HepG2 (cell line): ENCODE measurements around the gene NEK11. TPM values are rescaled to one million over a fixed set of nuclear protein-coding genes. Genes with fewer than 3 reads are reported as not detected.
A peak's percentile ranks its signal among the peaks of the same experiment; 100 is the strongest.

Experiments
- HIVEP1 ChIP-seq: sonication (generic); formaldehyde crosslinking; IDR thresholded peaks from 2 replicates; pipeline ENCODE4 v1.4.0; 2020; ENCODE audit warnings: mild to moderate bottlenecking, missing genetic modification reagents
- HMG20A ChIP-seq: IDR thresholded peaks from 2 replicates; pipeline ENCODE4 v1.6.1; 2016; ENCODE audit warnings: borderline replicate concordance
- KDM3A ChIP-seq: IDR thresholded peaks from 2 replicates; pipeline ENCODE4 v1.6.1; 2018; ENCODE audit warnings: low read depth, missing compliant biosample characterization
- MED13 ChIP-seq: sonication (generic); formaldehyde crosslinking; IDR thresholded peaks from 2 replicates; pipeline ENCODE4 v1.5.0; 2020; ENCODE audit warnings: missing genetic modification reagents
- MLLT10 ChIP-seq: sonication (generic); formaldehyde crosslinking; IDR thresholded peaks from 2 replicates; pipeline ENCODE4 v1.4.0; 2020; ENCODE audit warnings: missing genetic modification reagents
- NFE2 ChIP-seq: sonication (generic); formaldehyde crosslinking; IDR thresholded peaks from 2 replicates; pipeline ENCODE4 v1.4.0; 2020; ENCODE audit warnings: missing genetic modification reagents
- NR3C1 ChIP-seq: sonication (generic); formaldehyde crosslinking; IDR thresholded peaks from 2 replicates; pipeline ENCODE4 v1.4.0; 2020; ENCODE audit warnings: missing genetic modification reagents
- PAF1 ChIP-seq: IDR thresholded peaks from 2 replicates; pipeline ENCODE4 v1.6.1; 2016; ENCODE audit warnings: missing genetic modification reagents, missing compliant biosample characterization
- RNF2 ChIP-seq: fragments of 450-650 bp; conservative IDR thresholded peaks from 2 replicates; pipeline ENCODE4 v1.6.1; 2016; ENCODE audit warnings: low read depth
- THAP11 ChIP-seq: IDR thresholded peaks from 2 replicates; pipeline ENCODE4 v1.6.1; 2016; ENCODE audit warnings: missing biosample characterization, missing genetic modification reagents
- ZBTB42 ChIP-seq: sonication (generic); formaldehyde crosslinking; IDR thresholded peaks from 2 replicates; pipeline ENCODE4 v1.5.0; 2020; ENCODE audit warnings: mild to moderate bottlenecking, missing genetic modification reagents
- ZFAT ChIP-seq: sonication (generic); formaldehyde crosslinking; conservative IDR thresholded peaks from 2 replicates; pipeline ENCODE4 v1.8.1; 2023; ENCODE audit warnings: missing genetic modification reagents, inconsistent platforms
- ZNF7 ChIP-seq: IDR thresholded peaks from 2 replicates; pipeline ENCODE4 v1.6.1; 2016; ENCODE audit warnings: missing biosample characterization, missing genetic modification reagents
- ZNF790 ChIP-seq: sonication (generic); formaldehyde crosslinking; IDR thresholded peaks from 2 replicates; pipeline ENCODE4 v1.8.0; 2022; ENCODE audit warnings: missing genetic modification reagents, mild to moderate bottlenecking, borderline replicate concordance
- ZSCAN21 ChIP-seq: sonication (generic); formaldehyde crosslinking; IDR thresholded peaks from 2 replicates; pipeline ENCODE4 v1.8.0; 2022; ENCODE audit warnings: mild to moderate bottlenecking, missing genetic modification reagents, moderate library complexity, borderline replicate concordance
- polyA plus RNA-seq, 8 experiments: library from polyadenylated mRNA; depleted of rRNA in 3 of 8; stranded (reverse) in 7 of 8; unstranded in 1 of 8; fragments of >200 nt; fragmentation: Illumina TruSeq in 4 of 8; extraction: Trizol in 4 of 8; gene quantifications; 2 replicates each; pipeline versions ENCODE4 v1.2.1 to v1.2.3, GENCODE V29; 2011 to 2016; ENCODE audit warnings: low read depth in 4 of 8, missing spikeins in 1 of 8, mixed read lengths in 1 of 8; ENCODE audit not compliant: insufficient read depth in 1 of 8
- total RNA-seq, 5 experiments: library from RNA; depleted of rRNA; stranded (reverse); fragments of >200 nt; fragmentation: Illumina TruSeq; extraction: Trizol; gene quantifications; 2 replicates each; pipeline ENCODE4 v1.2.3, GENCODE V29; 2016; ENCODE audit warnings: low read depth in 1 of 5
- TF ChIP-seq, protein P1 (sequence below): sonication (generic); formaldehyde crosslinking; IDR thresholded peaks from 2 replicates; pipeline ENCODE4 v1.4.0; 2020; ENCODE audit warnings: missing genetic modification reagents
- TF ChIP-seq, protein P2 (sequence below): sonication (generic); formaldehyde crosslinking; IDR thresholded peaks from 2 replicates; pipeline ENCODE4 v1.4.0; 2020; ENCODE audit warnings: missing genetic modification reagents, mild to moderate bottlenecking, borderline replicate concordance
- TF ChIP-seq, protein P3 (sequence below): sonication (generic); formaldehyde crosslinking; IDR thresholded peaks from 2 replicates; pipeline ENCODE4 v1.4.0; 2020; ENCODE audit warnings: missing genetic modification reagents

NEK11 gene
- total and polyA plus RNA-seq, 2 of the 13 experiments (the other 11 are each of a cell fraction or from before 2014, with no cell fraction given): 0.95 to 2.2 TPM

DNA sequence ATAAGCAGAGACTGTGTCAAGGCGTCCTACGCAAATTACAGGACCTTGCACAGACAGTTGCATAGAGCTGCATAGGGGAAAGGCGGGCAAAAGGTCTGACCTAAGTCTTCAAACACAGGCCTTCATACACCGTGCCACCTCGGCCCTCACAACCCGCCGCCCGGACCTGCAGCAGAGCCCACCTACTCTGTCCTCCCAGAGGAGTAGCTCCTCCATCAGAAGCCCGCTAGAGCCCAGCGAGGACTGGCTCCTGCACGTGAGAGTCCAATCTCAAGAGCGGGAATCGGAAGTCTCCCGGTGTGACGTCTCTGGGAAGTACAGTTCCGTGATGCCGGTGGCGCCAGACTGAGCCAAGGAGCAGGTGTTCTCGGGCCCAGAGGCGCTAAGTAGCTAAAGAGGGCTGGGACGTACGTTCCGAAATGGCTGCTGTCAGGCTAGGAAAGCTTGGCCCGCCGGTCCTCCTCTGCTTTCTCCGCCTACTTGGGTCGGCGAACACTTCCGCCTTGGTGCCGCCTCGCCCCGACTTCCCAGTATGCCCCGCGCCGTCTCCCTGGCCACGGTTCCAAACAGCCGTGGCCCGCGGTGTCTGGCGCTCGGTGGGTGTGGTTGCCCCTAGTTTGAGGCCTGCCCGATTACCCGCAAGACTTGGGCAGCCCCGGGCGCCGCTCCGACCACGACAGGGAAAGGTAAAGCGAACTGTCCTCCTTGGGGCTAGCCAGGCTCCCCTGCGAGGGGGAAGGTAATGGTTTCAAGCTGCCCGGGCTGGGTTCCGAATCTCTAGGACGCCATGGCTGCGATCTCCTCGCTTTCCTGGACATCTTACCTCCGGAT lies at the start of gene NEK11, which contains the start of gene ASTE1 (continued):
- TF ChIP-seq RNF2 (peak; percentile 90), MED13 (no peak), HIVEP1 (peak; percentile 51; the same call in 1 of the 2 replicates), HMG20A (CRISPR knock-in tag) (no peak), THAP11 (CRISPR knock-in tag) (peak; percentile 83), ZNF790 (CRISPR knock-in tag) (no peak), KDM3A (CRISPR knock-in tag) (0 out of 2 replicates have a peak, but pooled peaks have one; percentile 38), ZNF7 (CRISPR knock-in tag) (no peak), PAF1 (no peak), NR3C1 (no peak), ZFAT (CRISPR knock-in tag) (no peak), ZSCAN21 (peak; percentile 79), ZBTB42 (no peak), NFE2 (CRISPR knock-in tag) (no peak), MLLT10 (CRISPR knock-in tag) (no peak)
- TF ChIP-seq, protein P1, sequence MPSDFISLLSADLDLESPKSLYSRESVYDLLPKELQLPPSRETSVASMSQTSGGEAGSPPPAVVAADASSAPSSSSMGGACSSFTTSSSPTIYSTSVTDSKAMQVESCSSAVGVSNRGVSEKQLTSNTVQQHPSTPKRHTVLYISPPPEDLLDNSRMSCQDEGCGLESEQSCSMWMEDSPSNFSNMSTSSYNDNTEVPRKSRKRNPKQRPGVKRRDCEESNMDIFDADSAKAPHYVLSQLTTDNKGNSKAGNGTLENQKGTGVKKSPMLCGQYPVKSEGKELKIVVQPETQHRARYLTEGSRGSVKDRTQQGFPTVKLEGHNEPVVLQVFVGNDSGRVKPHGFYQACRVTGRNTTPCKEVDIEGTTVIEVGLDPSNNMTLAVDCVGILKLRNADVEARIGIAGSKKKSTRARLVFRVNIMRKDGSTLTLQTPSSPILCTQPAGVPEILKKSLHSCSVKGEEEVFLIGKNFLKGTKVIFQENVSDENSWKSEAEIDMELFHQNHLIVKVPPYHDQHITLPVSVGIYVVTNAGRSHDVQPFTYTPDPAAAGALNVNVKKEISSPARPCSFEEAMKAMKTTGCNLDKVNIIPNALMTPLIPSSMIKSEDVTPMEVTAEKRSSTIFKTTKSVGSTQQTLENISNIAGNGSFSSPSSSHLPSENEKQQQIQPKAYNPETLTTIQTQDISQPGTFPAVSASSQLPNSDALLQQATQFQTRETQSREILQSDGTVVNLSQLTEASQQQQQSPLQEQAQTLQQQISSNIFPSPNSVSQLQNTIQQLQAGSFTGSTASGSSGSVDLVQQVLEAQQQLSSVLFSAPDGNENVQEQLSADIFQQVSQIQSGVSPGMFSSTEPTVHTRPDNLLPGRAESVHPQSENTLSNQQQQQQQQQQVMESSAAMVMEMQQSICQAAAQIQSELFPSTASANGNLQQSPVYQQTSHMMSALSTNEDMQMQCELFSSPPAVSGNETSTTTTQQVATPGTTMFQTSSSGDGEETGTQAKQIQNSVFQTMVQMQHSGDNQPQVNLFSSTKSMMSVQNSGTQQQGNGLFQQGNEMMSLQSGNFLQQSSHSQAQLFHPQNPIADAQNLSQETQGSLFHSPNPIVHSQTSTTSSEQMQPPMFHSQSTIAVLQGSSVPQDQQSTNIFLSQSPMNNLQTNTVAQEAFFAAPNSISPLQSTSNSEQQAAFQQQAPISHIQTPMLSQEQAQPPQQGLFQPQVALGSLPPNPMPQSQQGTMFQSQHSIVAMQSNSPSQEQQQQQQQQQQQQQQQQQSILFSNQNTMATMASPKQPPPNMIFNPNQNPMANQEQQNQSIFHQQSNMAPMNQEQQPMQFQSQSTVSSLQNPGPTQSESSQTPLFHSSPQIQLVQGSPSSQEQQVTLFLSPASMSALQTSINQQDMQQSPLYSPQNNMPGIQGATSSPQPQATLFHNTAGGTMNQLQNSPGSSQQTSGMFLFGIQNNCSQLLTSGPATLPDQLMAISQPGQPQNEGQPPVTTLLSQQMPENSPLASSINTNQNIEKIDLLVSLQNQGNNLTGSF (CRISPR knock-in tag): no peak; the same call in 1 of the 2 replicates
- TF ChIP-seq, protein P2, sequence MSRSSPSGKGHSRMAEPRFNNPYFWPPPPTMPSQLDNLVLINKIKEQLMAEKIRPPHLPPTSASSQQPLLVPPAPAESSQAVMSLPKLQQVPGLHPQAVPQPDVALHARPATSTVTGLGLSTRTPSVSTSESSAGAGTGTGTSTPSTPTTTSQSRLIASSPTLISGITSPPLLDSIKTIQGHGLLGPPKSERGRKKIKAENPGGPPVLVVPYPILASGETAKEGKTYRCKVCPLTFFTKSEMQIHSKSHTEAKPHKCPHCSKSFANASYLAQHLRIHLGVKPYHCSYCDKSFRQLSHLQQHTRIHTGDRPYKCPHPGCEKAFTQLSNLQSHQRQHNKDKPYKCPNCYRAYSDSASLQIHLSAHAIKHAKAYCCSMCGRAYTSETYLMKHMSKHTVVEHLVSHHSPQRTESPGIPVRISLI (CRISPR knock-in tag): peak; percentile 49; the same call in 1 of the 2 replicates
- TF ChIP-seq, protein P3, sequence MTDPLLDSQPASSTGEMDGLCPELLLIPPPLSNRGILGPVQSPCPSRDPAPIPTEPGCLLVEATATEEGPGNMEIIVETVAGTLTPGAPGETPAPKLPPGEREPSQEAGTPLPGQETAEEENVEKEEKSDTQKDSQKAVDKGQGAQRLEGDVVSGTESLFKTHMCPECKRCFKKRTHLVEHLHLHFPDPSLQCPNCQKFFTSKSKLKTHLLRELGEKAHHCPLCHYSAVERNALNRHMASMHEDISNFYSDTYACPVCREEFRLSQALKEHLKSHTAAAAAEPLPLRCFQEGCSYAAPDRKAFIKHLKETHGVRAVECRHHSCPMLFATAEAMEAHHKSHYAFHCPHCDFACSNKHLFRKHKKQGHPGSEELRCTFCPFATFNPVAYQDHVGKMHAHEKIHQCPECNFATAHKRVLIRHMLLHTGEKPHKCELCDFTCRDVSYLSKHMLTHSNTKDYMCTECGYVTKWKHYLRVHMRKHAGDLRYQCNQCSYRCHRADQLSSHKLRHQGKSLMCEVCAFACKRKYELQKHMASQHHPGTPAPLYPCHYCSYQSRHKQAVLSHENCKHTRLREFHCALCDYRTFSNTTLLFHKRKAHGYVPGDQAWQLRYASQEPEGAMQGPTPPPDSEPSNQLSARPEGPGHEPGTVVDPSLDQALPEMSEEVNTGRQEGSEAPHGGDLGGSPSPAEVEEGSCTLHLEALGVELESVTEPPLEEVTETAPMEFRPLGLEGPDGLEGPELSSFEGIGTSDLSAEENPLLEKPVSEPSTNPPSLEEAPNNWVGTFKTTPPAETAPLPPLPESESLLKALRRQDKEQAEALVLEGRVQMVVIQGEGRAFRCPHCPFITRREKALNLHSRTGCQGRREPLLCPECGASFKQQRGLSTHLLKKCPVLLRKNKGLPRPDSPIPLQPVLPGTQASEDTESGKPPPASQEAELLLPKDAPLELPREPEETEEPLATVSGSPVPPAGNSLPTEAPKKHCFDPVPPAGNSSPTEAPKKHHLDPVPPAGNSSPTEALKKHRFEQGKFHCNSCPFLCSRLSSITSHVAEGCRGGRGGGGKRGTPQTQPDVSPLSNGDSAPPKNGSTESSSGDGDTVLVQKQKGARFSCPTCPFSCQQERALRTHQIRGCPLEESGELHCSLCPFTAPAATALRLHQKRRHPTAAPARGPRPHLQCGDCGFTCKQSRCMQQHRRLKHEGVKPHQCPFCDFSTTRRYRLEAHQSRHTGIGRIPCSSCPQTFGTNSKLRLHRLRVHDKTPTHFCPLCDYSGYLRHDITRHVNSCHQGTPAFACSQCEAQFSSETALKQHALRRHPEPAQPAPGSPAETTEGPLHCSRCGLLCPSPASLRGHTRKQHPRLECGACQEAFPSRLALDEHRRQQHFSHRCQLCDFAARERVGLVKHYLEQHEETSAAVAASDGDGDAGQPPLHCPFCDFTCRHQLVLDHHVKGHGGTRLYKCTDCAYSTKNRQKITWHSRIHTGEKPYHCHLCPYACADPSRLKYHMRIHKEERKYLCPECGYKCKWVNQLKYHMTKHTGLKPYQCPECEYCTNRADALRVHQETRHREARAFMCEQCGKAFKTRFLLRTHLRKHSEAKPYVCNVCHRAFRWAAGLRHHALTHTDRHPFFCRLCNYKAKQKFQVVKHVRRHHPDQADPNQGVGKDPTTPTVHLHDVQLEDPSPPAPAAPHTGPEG (CRISPR knock-in tag): 0 out of 2 replicates have a peak, but pooled peaks have one; percentile 11
